GM12878 (cell line): ENCODE measurements around the gene TP63. TPM values are rescaled to one million over a fixed set of nuclear protein-coding genes. Genes with fewer than 3 reads are reported as not detected.

Experiments used
- ATAC-seq: fragments of 200-7000 bp; cut with Tn5 transposase; 3 replicates; pipeline ENCODE4 v1.9.1; 2020; ENCODE audit warnings: mild to moderate bottlenecking, moderate library complexity
- BruUV-seq: library from RNA; stranded (reverse); fragments of 400-500 nt; replicated peaks from 2 replicates; lab custom pipeline; 2021; lab: Mats Ljungman, UMichigan
- CTCF ChIA-PET: fragments of 300-600 bp; sonication (Branson Sonifier 250); formaldehyde crosslinking; extraction: SDS; loops from one replicate; lab custom pipeline; 2021; ENCODE audit warnings: inconsistent platforms; lab: Yijun Ruan, JAX
- POLR2A ChIA-PET: fragments of 350-600 bp; formaldehyde crosslinking; extraction: SDS; loops from one replicate; lab custom pipeline; 2021; ENCODE audit warnings: inconsistent platforms; lab: Charles Lee
- RAD21 ChIA-PET: fragments of 300-600 bp; sonication (Branson Sonifier 250); formaldehyde crosslinking; loops from one replicate; lab custom pipeline; 2023; ENCODE audit warnings: antibody characterized with exemption; ENCODE audit not compliant: unreplicated experiment; lab: Charles Lee
- SMC1A ChIA-PET: fragments of 300-600 bp; sonication (Branson Sonifier 250); formaldehyde crosslinking; loops from one replicate; lab custom pipeline; 2023; ENCODE audit not compliant: unreplicated experiment, uncharacterized antibody; lab: Charles Lee
- DNase-seq: peaks from one replicate; pipeline ENCODE4 v3.0.0-alpha.2; 2011; ENCODE audit warnings: low read depth, low spot score
- FAIRE-seq: peaks from 3 replicates; lab custom pipeline; 2011; peaks lifted over from hg19 to GRCh38; lab: Jason Lieb, UNC
- H2AFZ ChIP-seq: 2 replicates; pipeline ENCODE4 v1.6.0; 2011; ENCODE audit warnings: low read depth, low read length, control low read depth; ENCODE audit not compliant: control insufficient read depth
- H3K27ac ChIP-seq: 2 replicates; pipeline ENCODE4 v1.5.1; 2011; ENCODE audit warnings: control low read depth; ENCODE audit not compliant: control insufficient read depth, insufficient read depth
- H3K27me3 ChIP-seq, 2 experiments: replicated peaks in 1 of 2; 2 replicates each; pipeline versions ENCODE4 v1.6.0 to v1.6.1; 2011; ENCODE audit warnings: low read length in 1 of 2; ENCODE audit not compliant: control insufficient read depth in 2 of 2, insufficient read depth in 2 of 2
- H3K36me3 ChIP-seq, 2 experiments: 2 replicates each; pipeline ENCODE4 v1.5.1; 2011; ENCODE audit warnings: low read length in 1 of 2; ENCODE audit not compliant: control insufficient read depth in 2 of 2, insufficient read depth in 2 of 2
- H3K4me1 ChIP-seq: 2 replicates; pipeline ENCODE4 v1.6.1; 2011; ENCODE audit warnings: mild to moderate bottlenecking, low read length, moderate library complexity, mixed read lengths; ENCODE audit not compliant: control insufficient read depth, insufficient read depth
- H3K4me2 ChIP-seq: 2 replicates; pipeline ENCODE4 v1.6.0; 2011; ENCODE audit warnings: control low read depth; ENCODE audit not compliant: control insufficient read depth, insufficient read depth
- H3K4me3 ChIP-seq: fragments of 200-600 bp; sonication (generic); 2 replicates; pipeline ENCODE4 v1.5.1; 2016
- H3K79me2 ChIP-seq: 2 replicates; pipeline ENCODE4 v1.6.0; 2011; ENCODE audit warnings: low read length; ENCODE audit not compliant: control insufficient read depth, insufficient read depth
- H3K9ac ChIP-seq: 2 replicates; pipeline ENCODE4 v1.8.0; 2011; ENCODE audit warnings: low read length, control low read depth, mixed read lengths; ENCODE audit not compliant: control insufficient read depth, insufficient read depth
- H3K9me3 ChIP-seq: replicated peaks from 3 replicates; pipeline ENCODE4 v1.5.1; 2011; ENCODE audit warnings: mild to moderate bottlenecking, low read length; ENCODE audit not compliant: control insufficient read depth, insufficient read depth
- H4K20me1 ChIP-seq: 2 replicates; pipeline ENCODE4 v1.6.0; 2011; ENCODE audit not compliant: control insufficient read depth, insufficient read depth
- BACH1 ChIP-seq: fragments of 450-650 bp; IDR thresholded peaks from 2 replicates; pipeline ENCODE4 v1.6.1; 2017; ENCODE audit warnings: mild to moderate bottlenecking, borderline replicate concordance
- CEBPB ChIP-seq, 2 experiments: fragments of 150-350 bp in 1 of 2; IDR thresholded peaks; 2 replicates each; pipeline ENCODE4 v1.6.1; 2012 to 2014; ENCODE audit warnings: low read depth in 2 of 2, low read length in 2 of 2, borderline replicate concordance in 1 of 2, inconsistent platforms in 1 of 2
- ELK1 ChIP-seq: IDR thresholded peaks from 2 replicates; pipeline ENCODE4 v1.6.1; 2012; ENCODE audit warnings: low read depth, low read length, improper control_type of control experiment
- IRF4 ChIP-seq: IDR thresholded peaks from 2 replicates; pipeline ENCODE4 v1.6.1; 2011; ENCODE audit warnings: low read depth, low read length
- JUNB ChIP-seq: IDR thresholded peaks from 2 replicates; pipeline ENCODE4 v1.6.1; 2016; ENCODE audit warnings: antibody characterized with exemption, mild to moderate bottlenecking
- MTA3 ChIP-seq: IDR thresholded peaks from 2 replicates; pipeline ENCODE4 v1.6.1; 2012; ENCODE audit warnings: low read length, inconsistent platforms, borderline replicate concordance
- NR2C2 ChIP-seq: IDR thresholded peaks from 2 replicates; pipeline ENCODE4 v1.6.1; 2011; ENCODE audit warnings: borderline replicate concordance, low read depth; ENCODE audit not compliant: control insufficient read depth, insufficient read length
- POU2F2 ChIP-seq: IDR thresholded peaks from 3 replicates; pipeline ENCODE4 v1.6.1; 2011; ENCODE audit warnings: low read depth, mild to moderate bottlenecking, low read length, borderline replicate concordance
- RAD21 ChIP-seq: IDR thresholded peaks from 2 replicates; pipeline ENCODE4 v1.6.1; 2011; ENCODE audit warnings: mild to moderate bottlenecking, low read depth, low read length, moderate library complexity; ENCODE audit not compliant: insufficient read depth
- RBBP5 ChIP-seq: fragments of 200-600 bp; sonication (generic); conservative IDR thresholded peaks from 2 replicates; pipeline ENCODE4 v1.6.1; 2016
- SPI1 ChIP-seq: IDR thresholded peaks from 2 replicates; pipeline ENCODE4 v1.6.1; 2011; ENCODE audit warnings: low read depth, mild to moderate bottlenecking, low read length, moderate library complexity, borderline replicate concordance; ENCODE audit not compliant: insufficient read depth
- USF1 ChIP-seq: IDR thresholded peaks from 2 replicates; pipeline ENCODE4 v1.6.1; 2011; ENCODE audit warnings: borderline replicate concordance, low read depth, mild to moderate bottlenecking, moderate library complexity, mixed read lengths, low read length; ENCODE audit not compliant: insufficient read depth; ENCODE audit errors: extremely low read length
- WGBS: methylation state at CpG from one replicate; pipeline ENCODE4 v1.1.6; 2016; ENCODE audit warnings: low lambda C conversion rate; ENCODE audit not compliant: insufficient replicate concordance, insufficient coverage; ENCODE audit errors: missing lambda C conversion rate; 5-methylcytosine and 5-hydroxymethylcytosine counted together
- in situ Hi-C: fragments of 300-500 bp; cut with MboI; formaldehyde crosslinking; loops from 9 replicates; pipeline ENCODE4 v1.14.3; 2018; ENCODE audit warnings: mixed read lengths
- intact Hi-C: fragments of 100-400 bp; cut with micrococcal nuclease; formaldehyde crosslinking; loops from one replicate; pipeline ENCODE4 v1.14.2; 2022; ENCODE audit not compliant: unreplicated experiment
- polyA plus RNA-seq, 11 experiments: library from polyadenylated mRNA; depleted of rRNA in 4 of 11; unstranded in 6 of 11; stranded (reverse) in 5 of 11; fragments of >200 nt; fragmentation: Nextera tagmentation in 4 of 11; fragmentation: Illumina TruSeq in 1 of 11; extraction: Ambion mirVana in 4 of 11; extraction: Trizol in 1 of 11; gene quantifications; 1 replicate in 1 of 11; 2 replicates in 10 of 11; pipeline versions ENCODE4 v1.2.1 to v1.2.3, GENCODE V29; 2011 to 2016; ENCODE audit warnings: inconsistent platforms in 2 of 11, missing spikeins in 2 of 11, low read depth in 1 of 11
- total RNA-seq, 4 experiments: library from RNA; depleted of rRNA in 3 of 4; stranded (reverse); fragments of >200 nt in 3 of 4; fragmentation: Illumina TruSeq in 1 of 4; extraction: Trizol in 1 of 4; gene quantifications; 2 replicates each; pipeline versions ENCODE4 v1.2.1 to v1.2.3, GENCODE V29; 2013 to 2021

TP63 gene
- total and polyA plus RNA-seq, 10 of the 15 experiments (the other 5 are each of a cell fraction or from before 2014, with no cell fraction given) = 1.4 to 10.8 (median 6.2) TPM

- Histone ChIP-seq H3K9ac (no peak overlapping the region), H3K27ac (no peak overlapping the region), H3K4me1 (no peaks in the 10 kb centered on the region), H3K4me2 (no peak overlapping the region), H3K79me2 (no peaks in the 10 kb centered on the region), H3K9me3 (no peaks in the 10 kb centered on the region), H3K27me3 (no peaks in the 10 kb centered on the region), H2AFZ (no peak overlapping the region), H3K36me3 (0 out of 4 replicates have a peak, but pooled peaks cover 0 to 3% of the 10 kb centered on the region in 2 experiments), H4K20me1 (no peaks in the 10 kb centered on the region), H3K4me3 (no peak overlapping the region)
- no peak for DNase-seq
- WGBS = 100% methylated on average over 1 of the region's 1 CpG
- intact Hi-C loops = no loop called here
- SMC1A ChIA-PET = interaction anchor here (0.7 to 1.3 kb wide), 4 partner anchors 10 to 64 kb away, joined by 3 to 6 read pairs (median 4); no protein-coding TSS in a partner anchor
- RAD21 ChIA-PET = interaction anchor here (0.6 kb wide), 1 partner anchor 52 kb away, joined by 3 read pairs; no protein-coding TSS in a partner anchor
- TF ChIP-seq SPI1 (peak; percentile 22; the same call in 1 of the 2 replicates), BACH1 (no peak), IRF4 (no peak), USF1 (no peak)
- in situ Hi-C loops = no loop called here
- BruUV-seq = no TSS peak
- FAIRE-seq = no peak
- ATAC-seq = no peak
- CTCF ChIA-PET = interaction anchor here (0.8 kb wide), 1 partner anchor 17 kb away, joined by 3 read pairs; no protein-coding TSS in a partner anchor
- POLR2A ChIA-PET = no interaction called here
These were observed 178.4 kb downstream of the TP63 start for GRCh38 chr3:189809583-189809982.

GRCh38 chr3:189812806-189813465 is 181.7 kb downstream of the TP63 start:
- 0 out of 4 replicates have a peak, but pooled peaks cover 0 to 3% of the 10 kb centered on the region in 2 experiments for H3K36me3 ChIP-seq
- H3K9me3 ChIP-seq = no peaks in the 10 kb centered on the region
- intact Hi-C loops = no loop called here
- in situ Hi-C loops = no loop called here
- no peak overlapping the region for H3K27ac ChIP-seq
- no peak for FAIRE-seq
- no peak for DNase-seq
- no peak overlapping the region for H3K4me2 ChIP-seq
- H2AFZ ChIP-seq = no peak overlapping the region
- H3K4me3 ChIP-seq = no peak overlapping the region
- H4K20me1 ChIP-seq = no peaks in the 10 kb centered on the region
- no peaks in the 10 kb centered on the region for H3K4me1 ChIP-seq
- WGBS = 88% methylated on average over 5 of the region's 5 CpGs
- ChIA-PET RAD21 (no interaction called here), CTCF (no interaction called here), POLR2A (no interaction called here), SMC1A (interaction anchor here (0.6 to 1.7 kb wide), 2 partner anchors 26 to 59 kb away, joined by 3 read pairs; no protein-coding TSS in a partner anchor)
- H3K9ac ChIP-seq = no peak overlapping the region
- ATAC-seq = no peak
- H3K79me2 ChIP-seq = no peaks in the 10 kb centered on the region
- H3K27me3 ChIP-seq = no peaks in the 10 kb centered on the region
- no TSS peak for BruUV-seq
- TF ChIP-seq JUNB (no peak), NR2C2 (no peak), ELK1 (no peak), RAD21 (no peak), MTA3 (no peak), RBBP5 (no peak), POU2F2 (no peak), CEBPB (IDR thresholded peaks at IDR 0.05; ENCODE audit: borderline replicate concordance in 1 of 2, low read depth in 2 of 2, low read length in 2 of 2) (no peak)
